HG02885 (cell line): ENCODE data around the gene FALEC.
"Not testable (repeated sequence)": the region's sequence is repeated elsewhere in the genome, so short reads cannot be mapped to it uniquely, and the experiment has no call there.

Experiments
- ATAC-seq: cut with Tn5 transposase; IDR thresholded peaks from one replicate; pipeline ENCODE4 v1.9.1; 2021; ENCODE audit warnings: mild to moderate bottlenecking; ENCODE audit not compliant: unreplicated experiment, poor library complexity

Gene FALEC

GRCh38 chr1:150568594-150568966 lies 53.0 kb downstream of the FALEC start:
- ATAC-seq, result no peak

GRCh38 chr1:150572918-150573647 lies 57.5 kb downstream of the FALEC start:
- no peak for ATAC-seq

GRCh38 chr1:150573648-150574071 lies 58.1 kb downstream of the FALEC start:
- ATAC-seq, result not testable (repeated sequence)

- ATAC-seq, result no peak
These were observed 58.9 kb downstream of the FALEC start for GRCh38 chr1:150574260-150575071.

GRCh38 chr1:150575072-150575489 lies 59.5 kb downstream of the FALEC start:
- ATAC-seq, result no peak

GRCh38 chr1:150575518-150576366 lies 60.2 kb downstream of the FALEC start:
- no peak for ATAC-seq

- ATAC-seq, result no peak
These were observed 60.8 kb downstream of the FALEC start for GRCh38 chr1:150576367-150576711.

- no peak for ATAC-seq
These were observed 61.4 kb downstream of the FALEC start for GRCh38 chr1:150576794-150577556.

GRCh38 chr1:150577557-150578271 lies 62.2 kb downstream of the FALEC start:
- ATAC-seq, result no peak

- ATAC-seq, result no peak
These were observed 62.9 kb downstream of the FALEC start for GRCh38 chr1:150578272-150579109.

- ATAC-seq, result peak; percentile 85
These were observed 63.8 kb downstream of the FALEC start, which contains the start of gene MCL1 for GRCh38 chr1:150579110-150579944. Gene MCL1 (minus strand): TSS chr1:150579610. CDS start chr1:150579530, 80 bp downstream.

GRCh38 chr1:150579945-150580642 lies 64.5 kb downstream of the FALEC start:
- ATAC-seq, result no peak

- ATAC-seq, result not testable (repeated sequence)
These were observed 65.4 kb downstream of the FALEC start for GRCh38 chr1:150580966-150581365.

GRCh38 chr1:150581437-150581836 lies 65.9 kb downstream of the FALEC start:
- ATAC-seq, result not testable (repeated sequence)

GRCh38 chr1:150581962-150582361 lies 66.4 kb downstream of the FALEC start:
- ATAC-seq, result not testable (repeated sequence)

GRCh38 chr1:150582371-150582770 lies 66.8 kb downstream of the FALEC start:
- ATAC-seq, result no peak
